Hepatocyte (in vitro differentiated cells): ENCODE results near the gene SLC38A10.

Source experiments
- CTCF ChIP-seq: fragments of 200-600 bp; sonication (generic); IDR thresholded peaks from 2 replicates; pipeline ENCODE4 v1.5.1; 2016; ENCODE audit warnings: antibody characterized with exemption, mild to moderate bottlenecking; ENCODE audit not compliant: poor library complexity
- EZH2 ChIP-seq: fragments of 200-600 bp; sonication (generic); IDR thresholded peaks from 2 replicates; pipeline ENCODE4 v1.6.1; 2016; ENCODE audit warnings: antibody characterized with exemption, mild to moderate bottlenecking, borderline replicate concordance

GRCh38 chr17:81285894-81286293 is 9.2 kb downstream of the SLC38A10 start:
- TF ChIP-seq CTCF (no peak), EZH2 (no peak)
